Activated T-helper 17 cell treated with anti-CD3 and anti-CD28 coated beads, Interleukin-2, amount 50 U/mL, for 72 hours (primary cell): ENCODE results near the gene WDR17. TPM values are rescaled to one million over a fixed set of nuclear protein-coding genes. Genes with fewer than 3 reads are reported as not detected.

Experiments used
- ATAC-seq: fragments of 150-1000 bp; cut with Tn5 transposase; replicated peaks from 2 replicates; pipeline ENCODE4 v1.10.0; 2021; ENCODE audit warnings: mild to moderate bottlenecking, moderate library complexity
- H3K27ac Mint-ChIP-seq: one replicate; pipeline ENCODE4 v1.8.0; 2022; ENCODE audit warnings: mixed read lengths
- H3K27me3 Mint-ChIP-seq: one replicate; pipeline ENCODE4 v1.8.0; 2022; ENCODE audit warnings: mixed read lengths
- H3K36me3 Mint-ChIP-seq: one replicate; pipeline ENCODE4 v1.8.0; 2022; ENCODE audit warnings: low read depth, mild to moderate bottlenecking, mixed read lengths
- H3K4me1 Mint-ChIP-seq: one replicate; pipeline ENCODE4 v1.8.0; 2022; ENCODE audit warnings: mixed read lengths
- H3K4me3 Mint-ChIP-seq: one replicate; pipeline ENCODE4 v1.8.0; 2022; ENCODE audit warnings: mild to moderate bottlenecking, mixed read lengths
- H3K9me3 Mint-ChIP-seq: one replicate; pipeline ENCODE4 v1.8.0; 2022; ENCODE audit warnings: mixed read lengths
- total RNA-seq, 2 donors: library from RNA; stranded (reverse); gene quantifications; one replicate each; pipeline ENCODE4 v1.2.3, GENCODE V29; 2022

The WDR17 gene
- total RNA-seq, 2 donors from 2014 or later, result 1.3 to 2.9 TPM

GRCh38 chr4:176223561-176223960, 157.9 kb downstream of the WDR17 start:
- no peaks in the 10 kb centered on the region for H3K9me3 Mint-ChIP-seq
- H3K27ac Mint-ChIP-seq, result no peak overlapping the region
- no peaks in the 10 kb centered on the region for H3K36me3 Mint-ChIP-seq
- no peaks in the 10 kb centered on the region for H3K4me1 Mint-ChIP-seq
- no peak overlapping the region for H3K4me3 Mint-ChIP-seq
- peaks cover 8% of the 10 kb centered on the region for H3K27me3 Mint-ChIP-seq
- ATAC-seq, result no peak

- Mint-ChIP-seq H3K27me3 (peaks cover 7% of the 10 kb centered on the region), H3K27ac (no peak overlapping the region), H3K9me3 (no peaks in the 10 kb centered on the region), H3K4me1 (no peaks in the 10 kb centered on the region), H3K36me3 (no peaks in the 10 kb centered on the region), H3K4me3 (no peak overlapping the region)
- ATAC-seq, result no peak
Observed at GRCh38 chr4:176226736-176227135, 161.1 kb downstream of the WDR17 start.

- no peak for ATAC-seq
- Mint-ChIP-seq H3K27me3 (peaks cover 27% of the 10 kb centered on the region), H3K9me3 (no peaks in the 10 kb centered on the region), H3K4me1 (no peaks in the 10 kb centered on the region), H3K4me3 (no peak overlapping the region), H3K27ac (no peak overlapping the region), H3K36me3 (no peaks in the 10 kb centered on the region)
Observed at GRCh38 chr4:176229645-176230044, 164.0 kb downstream of the WDR17 start.

Other genes starting within 250 kb of the WDR17 start
- not detected for gene SPATA4, start 129.7 kb downstream of the WDR17 start, total RNA-seq
- gene ASB5, start 203.4 kb downstream of the WDR17 start, total RNA-seq, result not detected